HL-60 (cell line): ENCODE results near the gene DOP1A.

Experiments used
- DNase-seq, 2 experiments: peaks; one replicate each; pipeline ENCODE4 v3.0.0-alpha.2; 2010 to 2020; ENCODE audit warnings: low read depth in 1 of 2, low spot score in 1 of 2
- H3K27ac ChIP-seq: fragments of 250-450 bp; sonication (Bioruptor Pico); replicated peaks from 2 replicates; pipeline ENCODE4 v1.5.1; 2020; ENCODE audit warnings: mild to moderate bottlenecking, moderate library complexity
- H3K27me3 ChIP-seq: fragments of 250-450 bp; sonication (Bioruptor Pico); 2 replicates; pipeline ENCODE4 v1.5.1; 2021; ENCODE audit warnings: mild to moderate bottlenecking, moderate library complexity; ENCODE audit not compliant: insufficient read depth, poor library complexity, severe bottlenecking
- H3K4me3 ChIP-seq: replicated peaks from 2 replicates; pipeline ENCODE4 v1.5.1; 2011; ENCODE audit warnings: mild to moderate bottlenecking, control low read depth, low read length; ENCODE audit not compliant: insufficient read depth
- GABPA ChIP-seq: IDR thresholded peaks from 2 replicates; pipeline ENCODE4 v1.6.1; 2012; ENCODE audit warnings: low read depth
- POLR2AphosphoS5 ChIP-seq: IDR thresholded peaks from 2 replicates; pipeline ENCODE4 v1.6.1; 2012; ENCODE audit warnings: low read depth
- REST ChIP-seq: IDR thresholded peaks from 2 replicates; pipeline ENCODE4 v1.6.1; 2012; ENCODE audit warnings: low read depth; ENCODE audit not compliant: insufficient replicate concordance
- SPI1 ChIP-seq: IDR thresholded peaks from 2 replicates; pipeline ENCODE4 v1.6.1; 2012; ENCODE audit warnings: low read depth, mild to moderate bottlenecking, borderline replicate concordance
- TF ChIP-seq, protein P1 (sequence below): IDR thresholded peaks from one replicate; pipeline ENCODE4 v1.5.1; 2011; ENCODE audit warnings: low read length, control low read depth, inconsistent platforms; ENCODE audit not compliant: insufficient read depth

The DOP1A gene

DNA sequence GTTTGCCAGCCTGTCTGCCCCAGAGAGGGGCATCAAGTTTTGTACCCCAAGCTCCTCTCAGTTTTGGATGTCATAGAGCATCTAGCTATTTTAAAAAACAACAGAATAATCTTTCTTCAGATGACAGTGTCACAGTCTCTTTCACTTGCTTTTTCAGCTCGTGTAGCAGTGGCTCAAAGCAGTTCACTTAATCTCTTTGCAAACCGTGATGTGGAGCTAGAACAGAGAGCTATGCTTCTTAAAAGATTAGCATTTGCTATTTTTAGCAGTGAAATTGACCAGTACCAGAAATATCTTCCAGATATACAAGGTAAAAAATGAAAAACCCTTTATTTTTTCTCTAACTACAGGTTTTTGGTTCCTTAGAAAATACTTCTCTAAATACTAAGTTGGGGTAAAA lies 88.3 kb downstream of the DOP1A start:
- no peak for DNase-seq
- TF ChIP-seq POLR2AphosphoS5 (no peak), SPI1 (no peak), REST (no peak), GABPA (no peak)
- TF ChIP-seq, protein P1, sequence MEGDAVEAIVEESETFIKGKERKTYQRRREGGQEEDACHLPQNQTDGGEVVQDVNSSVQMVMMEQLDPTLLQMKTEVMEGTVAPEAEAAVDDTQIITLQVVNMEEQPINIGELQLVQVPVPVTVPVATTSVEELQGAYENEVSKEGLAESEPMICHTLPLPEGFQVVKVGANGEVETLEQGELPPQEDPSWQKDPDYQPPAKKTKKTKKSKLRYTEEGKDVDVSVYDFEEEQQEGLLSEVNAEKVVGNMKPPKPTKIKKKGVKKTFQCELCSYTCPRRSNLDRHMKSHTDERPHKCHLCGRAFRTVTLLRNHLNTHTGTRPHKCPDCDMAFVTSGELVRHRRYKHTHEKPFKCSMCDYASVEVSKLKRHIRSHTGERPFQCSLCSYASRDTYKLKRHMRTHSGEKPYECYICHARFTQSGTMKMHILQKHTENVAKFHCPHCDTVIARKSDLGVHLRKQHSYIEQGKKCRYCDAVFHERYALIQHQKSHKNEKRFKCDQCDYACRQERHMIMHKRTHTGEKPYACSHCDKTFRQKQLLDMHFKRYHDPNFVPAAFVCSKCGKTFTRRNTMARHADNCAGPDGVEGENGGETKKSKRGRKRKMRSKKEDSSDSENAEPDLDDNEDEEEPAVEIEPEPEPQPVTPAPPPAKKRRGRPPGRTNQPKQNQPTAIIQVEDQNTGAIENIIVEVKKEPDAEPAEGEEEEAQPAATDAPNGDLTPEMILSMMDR, result no peak
- Histone ChIP-seq H3K4me3 (no peak overlapping the region), H3K27me3 (no peaks in the 10 kb centered on the region), H3K27ac (no peak overlapping the region)

GRCh38 chr6:83160167-83160566 lies 92.7 kb downstream of the DOP1A start:
- Histone ChIP-seq H3K27ac (no peak overlapping the region), H3K27me3 (no peaks in the 10 kb centered on the region), H3K4me3 (no peak overlapping the region)
- no peak for DNase-seq
- TF ChIP-seq REST (no peak), POLR2AphosphoS5 (no peak), GABPA (no peak), SPI1 (no peak)
- TF ChIP-seq, protein P1, result no peak

GRCh38 chr6:83167726-83168278 lies 100.3 kb downstream of the DOP1A start:
- DNase-seq, result no peak
- H3K4me3 ChIP-seq, result no peak overlapping the region
- no peaks in the 10 kb centered on the region for H3K27me3 ChIP-seq
- TF ChIP-seq REST (no peak), GABPA (no peak), SPI1 (no peak), POLR2AphosphoS5 (no peak)
- TF ChIP-seq, protein P1, result no peak
- H3K27ac ChIP-seq, result no peak overlapping the region
